Fibroblast of lung (primary cell): ENCODE measurements around the gene MYO18A. TPM values are rescaled to one million over a fixed set of nuclear protein-coding genes. Genes with fewer than 3 reads are reported as not detected.

Source experiments
- DNase-seq, 2 donors: peaks; one replicate each; pipeline versions ENCODE4 v3.0.0 to v3.0.0-alpha.2; 2010; ENCODE audit warnings: low read depth in 2 of 2
- H2AFZ ChIP-seq: 2 replicates; pipeline ENCODE4 v1.5.1; 2012; ENCODE audit warnings: low read length, control low read depth, inconsistent platforms
- H3K27ac ChIP-seq: 2 replicates; pipeline ENCODE4 v1.5.1; 2011; ENCODE audit warnings: low read length, control low read depth; ENCODE audit not compliant: insufficient read depth
- H3K27me3 ChIP-seq: 2 replicates; pipeline ENCODE4 v1.5.1; 2011; ENCODE audit warnings: mild to moderate bottlenecking, low read length; ENCODE audit not compliant: control insufficient read depth, insufficient read depth
- H3K36me3 ChIP-seq: 2 replicates; pipeline ENCODE4 v1.5.1; 2011; ENCODE audit warnings: low read length; ENCODE audit not compliant: control insufficient read depth, insufficient read depth
- H3K4me1 ChIP-seq: 2 replicates; pipeline ENCODE4 v1.5.1; 2011; ENCODE audit warnings: low read length; ENCODE audit not compliant: control insufficient read depth, insufficient read depth; ENCODE audit errors: extremely low read depth
- H3K4me2 ChIP-seq: 2 replicates; pipeline ENCODE4 v1.5.1; 2011; ENCODE audit warnings: low read length, control low read depth; ENCODE audit not compliant: insufficient read depth; ENCODE audit errors: extremely low read depth
- H3K4me3 ChIP-seq, 4 experiments: fragments of 200-600 bp in 1 of 4; sonication (generic) in 1 of 4; replicated peaks in 1 of 4; 2 replicates each; pipeline ENCODE4 v1.5.1; 2011 to 2016; ENCODE audit warnings: low read length in 4 of 4, low read depth in 3 of 4, mild to moderate bottlenecking in 3 of 4, control low read depth in 2 of 4, inconsistent platforms in 1 of 4, mixed read lengths in 1 of 4; ENCODE audit not compliant: insufficient read depth in 1 of 4; ENCODE audit errors: control extremely low read depth in 1 of 4
- H3K79me2 ChIP-seq: 2 replicates; pipeline ENCODE4 v1.5.1; 2012; ENCODE audit warnings: mild to moderate bottlenecking, low read length, inconsistent platforms; ENCODE audit not compliant: control insufficient read depth, insufficient read depth
- H3K9ac ChIP-seq: 2 replicates; pipeline ENCODE4 v1.5.1; 2011; ENCODE audit warnings: mild to moderate bottlenecking, low read length, control low read depth; ENCODE audit not compliant: insufficient read depth
- H3K9me3 ChIP-seq: 2 replicates; pipeline ENCODE4 v1.5.1; 2012; ENCODE audit warnings: low read depth, low read length; ENCODE audit not compliant: control insufficient read depth, insufficient read depth
- H4K20me1 ChIP-seq: 2 replicates; pipeline ENCODE4 v1.5.1; 2011; ENCODE audit warnings: low read length; ENCODE audit not compliant: control insufficient read depth, insufficient read depth; ENCODE audit errors: extremely low read depth
- EZH2 ChIP-seq: IDR thresholded peaks from 2 replicates; pipeline ENCODE4 v1.5.1; 2012; ENCODE audit warnings: low read length, control low read depth, mild to moderate bottlenecking; ENCODE audit errors: missing control alignments
- polyA plus RNA-seq, 2 donors: library from polyadenylated mRNA; depleted of rRNA in 1 of 2; stranded (reverse) in 1 of 2; unstranded in 1 of 2; fragments of >200 nt; gene quantifications; 2 replicates each; pipeline ENCODE4 v1.2.1, GENCODE V29; 2011 to 2012; ENCODE audit warnings: missing spikeins in 1 of 2
- total RNA-seq: library from RNA; depleted of rRNA; stranded (reverse); fragments of >200 nt; gene quantifications from 2 replicates; pipeline ENCODE4 v1.2.1, GENCODE V29; 2014
- TF ChIP-seq, protein P1 (sequence below), 2 donors: IDR thresholded peaks in 1 of 2; conservative IDR thresholded peaks in 1 of 2; 1 replicate in 1 of 2; 2 replicates in 1 of 2; pipeline ENCODE4 v1.5.1; 2011 to 2012; ENCODE audit warnings: low read length in 2 of 2, control low read depth in 1 of 2, inconsistent platforms in 1 of 2, low read depth in 1 of 2, mild to moderate bottlenecking in 1 of 2

The MYO18A gene
- total and polyA plus RNA-seq, 2 donors (not counting 1 experiment from before 2014, with no cell fraction given): 11.7 to 133 TPM

- Histone ChIP-seq H3K9ac (no peak overlapping the region), H3K79me2 (no peaks in the 10 kb centered on the region), H3K27ac (no peak overlapping the region), H3K9me3 (no peaks in the 10 kb centered on the region), H4K20me1 (no peaks in the 10 kb centered on the region), H3K27me3 (no peaks in the 10 kb centered on the region), H3K36me3 (peaks cover 32% of the 10 kb centered on the region), H2AFZ (no peak overlapping the region), H3K4me2 (no peak overlapping the region), H3K4me3 (no peak overlapping the region), H3K4me1 (no peaks in the 10 kb centered on the region)
- TF ChIP-seq, protein P1, sequence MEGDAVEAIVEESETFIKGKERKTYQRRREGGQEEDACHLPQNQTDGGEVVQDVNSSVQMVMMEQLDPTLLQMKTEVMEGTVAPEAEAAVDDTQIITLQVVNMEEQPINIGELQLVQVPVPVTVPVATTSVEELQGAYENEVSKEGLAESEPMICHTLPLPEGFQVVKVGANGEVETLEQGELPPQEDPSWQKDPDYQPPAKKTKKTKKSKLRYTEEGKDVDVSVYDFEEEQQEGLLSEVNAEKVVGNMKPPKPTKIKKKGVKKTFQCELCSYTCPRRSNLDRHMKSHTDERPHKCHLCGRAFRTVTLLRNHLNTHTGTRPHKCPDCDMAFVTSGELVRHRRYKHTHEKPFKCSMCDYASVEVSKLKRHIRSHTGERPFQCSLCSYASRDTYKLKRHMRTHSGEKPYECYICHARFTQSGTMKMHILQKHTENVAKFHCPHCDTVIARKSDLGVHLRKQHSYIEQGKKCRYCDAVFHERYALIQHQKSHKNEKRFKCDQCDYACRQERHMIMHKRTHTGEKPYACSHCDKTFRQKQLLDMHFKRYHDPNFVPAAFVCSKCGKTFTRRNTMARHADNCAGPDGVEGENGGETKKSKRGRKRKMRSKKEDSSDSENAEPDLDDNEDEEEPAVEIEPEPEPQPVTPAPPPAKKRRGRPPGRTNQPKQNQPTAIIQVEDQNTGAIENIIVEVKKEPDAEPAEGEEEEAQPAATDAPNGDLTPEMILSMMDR (conservative IDR thresholded peaks at IDR 0.05 in 1 of 2, IDR thresholded peaks at IDR 0.05 in 1 of 2; ENCODE audit: low read depth in 1 of 2, low read length in 2 of 2): no peak
- TF ChIP-seq EZH2: no peak
- DNase-seq: no peak
Observed at GRCh38 chr17:29095439-29095838, 84.8 kb downstream of the MYO18A start.

DNA sequence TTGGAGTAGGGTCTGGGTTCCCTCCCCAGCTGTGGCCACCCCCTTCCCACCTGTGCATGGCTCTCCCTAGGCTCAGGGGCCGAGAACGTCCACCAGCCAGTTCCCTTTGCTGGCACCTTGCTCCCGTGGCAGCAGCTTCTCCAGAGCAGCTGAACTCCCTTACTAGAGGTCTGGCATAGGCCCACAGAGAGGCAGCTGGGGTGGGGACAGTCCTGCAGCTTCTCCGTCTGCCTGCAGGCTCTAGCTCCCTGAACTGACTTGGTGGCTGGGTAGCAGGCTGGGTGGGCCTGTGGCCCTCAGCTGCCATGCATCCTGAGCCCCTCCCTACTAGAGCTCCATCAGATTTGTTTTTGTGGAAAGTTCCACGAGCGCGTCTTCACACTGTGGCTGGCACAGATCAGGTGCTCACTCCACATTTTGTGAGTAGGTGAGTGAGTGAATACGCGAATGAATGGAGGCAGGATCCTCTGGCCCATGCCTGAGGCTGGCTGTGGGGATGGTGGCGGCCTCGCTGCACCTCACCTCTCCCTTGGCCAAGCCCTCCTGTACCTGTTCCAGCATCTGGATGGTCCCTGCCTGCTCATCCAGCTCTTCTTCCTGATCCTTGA, 86.0 kb downstream of the MYO18A start:
- Histone ChIP-seq H3K4me3 (no peak overlapping the region), H3K36me3 (peaks cover 37% of the 10 kb centered on the region), H3K79me2 (no peaks in the 10 kb centered on the region), H3K4me2 (no peak overlapping the region), H3K9me3 (no peaks in the 10 kb centered on the region), H3K27me3 (no peaks in the 10 kb centered on the region), H2AFZ (no peak overlapping the region), H4K20me1 (no peaks in the 10 kb centered on the region), H3K9ac (no peak overlapping the region), H3K27ac (no peak overlapping the region), H3K4me1 (no peaks in the 10 kb centered on the region)
- no peak for DNase-seq
- no peak for TF ChIP-seq EZH2
- TF ChIP-seq, protein P1 (conservative IDR thresholded peaks at IDR 0.05 in 1 of 2, IDR thresholded peaks at IDR 0.05 in 1 of 2; ENCODE audit: low read depth in 1 of 2, low read length in 2 of 2): no peak

- Histone ChIP-seq H3K4me2 (no peak overlapping the region), H4K20me1 (no peaks in the 10 kb centered on the region), H2AFZ (no peak overlapping the region), H3K27ac (no peak overlapping the region), H3K4me1 (no peaks in the 10 kb centered on the region), H3K79me2 (no peaks in the 10 kb centered on the region), H3K36me3 (peaks cover 37% of the 10 kb centered on the region), H3K4me3 (no peak overlapping the region), H3K9ac (no peak overlapping the region), H3K9me3 (no peaks in the 10 kb centered on the region), H3K27me3 (no peaks in the 10 kb centered on the region)
- no peak for DNase-seq
- TF ChIP-seq, protein P1 (conservative IDR thresholded peaks at IDR 0.05 in 1 of 2, IDR thresholded peaks at IDR 0.05 in 1 of 2; ENCODE audit: low read depth in 1 of 2, low read length in 2 of 2): no peak
- TF ChIP-seq EZH2: no peak
Observed at GRCh38 chr17:29093090-29093871, 86.9 kb downstream of the MYO18A start.
